D721Med (cell line): ENCODE data around the gene NUP58.

Experiments
- DNase-seq: peaks from one replicate; pipeline ENCODE4 v3.0.0; 2011; ENCODE audit warnings: low spot score; ENCODE audit not compliant: insufficient read length
- FAIRE-seq: peaks from 2 replicates; lab custom pipeline; 2011; peaks lifted over from hg19 to GRCh38; lab: Jason Lieb, UNC
- TF ChIP-seq, protein P1 (sequence below): IDR thresholded peaks from 2 replicates; pipeline ENCODE4 v1.5.1; 2012; ENCODE audit warnings: mild to moderate bottlenecking, control low read depth; ENCODE audit not compliant: insufficient read depth; ENCODE audit errors: missing control alignments

The NUP58 gene

DNA sequence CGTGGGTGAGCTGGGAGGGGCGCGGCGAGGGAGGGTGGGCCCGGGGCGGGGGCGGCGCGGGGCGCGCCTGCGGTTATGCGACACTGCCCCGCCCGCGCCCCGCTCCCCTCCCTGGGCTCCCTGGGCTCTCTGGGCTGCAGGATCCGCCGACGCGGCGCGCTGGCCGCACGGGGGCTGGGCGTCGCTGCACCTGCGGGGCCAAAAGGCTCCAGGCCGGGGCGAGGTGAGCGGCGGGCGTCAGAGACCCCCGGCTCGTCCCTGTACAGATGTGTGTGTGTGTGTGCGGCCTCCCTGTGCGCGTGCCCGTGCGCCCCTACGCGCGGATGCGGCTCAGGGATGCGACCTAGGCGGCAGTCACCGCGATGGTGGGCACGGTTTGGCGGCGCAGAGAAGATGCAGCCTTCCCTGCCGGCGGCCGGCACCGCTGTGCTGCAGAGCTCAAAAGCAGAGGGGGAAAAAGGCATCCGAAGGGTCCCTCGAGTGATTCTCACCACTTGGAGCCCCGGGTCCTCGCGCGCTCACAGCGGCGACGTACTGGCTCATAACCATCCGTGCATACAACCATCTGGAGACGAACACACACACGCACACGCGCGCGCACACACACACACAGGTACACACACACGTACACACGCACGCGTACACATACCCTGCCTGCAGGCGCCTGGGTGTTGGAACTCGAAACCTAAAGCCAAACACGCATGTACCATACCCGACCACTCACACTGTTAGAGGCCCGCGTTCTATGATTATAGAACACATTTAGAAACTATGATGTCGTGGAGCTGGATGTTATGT, 71.1 kb downstream of the NUP58 start:
- FAIRE-seq (no peak), DNase-seq (no peak)
- TF ChIP-seq, protein P1, sequence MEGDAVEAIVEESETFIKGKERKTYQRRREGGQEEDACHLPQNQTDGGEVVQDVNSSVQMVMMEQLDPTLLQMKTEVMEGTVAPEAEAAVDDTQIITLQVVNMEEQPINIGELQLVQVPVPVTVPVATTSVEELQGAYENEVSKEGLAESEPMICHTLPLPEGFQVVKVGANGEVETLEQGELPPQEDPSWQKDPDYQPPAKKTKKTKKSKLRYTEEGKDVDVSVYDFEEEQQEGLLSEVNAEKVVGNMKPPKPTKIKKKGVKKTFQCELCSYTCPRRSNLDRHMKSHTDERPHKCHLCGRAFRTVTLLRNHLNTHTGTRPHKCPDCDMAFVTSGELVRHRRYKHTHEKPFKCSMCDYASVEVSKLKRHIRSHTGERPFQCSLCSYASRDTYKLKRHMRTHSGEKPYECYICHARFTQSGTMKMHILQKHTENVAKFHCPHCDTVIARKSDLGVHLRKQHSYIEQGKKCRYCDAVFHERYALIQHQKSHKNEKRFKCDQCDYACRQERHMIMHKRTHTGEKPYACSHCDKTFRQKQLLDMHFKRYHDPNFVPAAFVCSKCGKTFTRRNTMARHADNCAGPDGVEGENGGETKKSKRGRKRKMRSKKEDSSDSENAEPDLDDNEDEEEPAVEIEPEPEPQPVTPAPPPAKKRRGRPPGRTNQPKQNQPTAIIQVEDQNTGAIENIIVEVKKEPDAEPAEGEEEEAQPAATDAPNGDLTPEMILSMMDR: no peak

DNA sequence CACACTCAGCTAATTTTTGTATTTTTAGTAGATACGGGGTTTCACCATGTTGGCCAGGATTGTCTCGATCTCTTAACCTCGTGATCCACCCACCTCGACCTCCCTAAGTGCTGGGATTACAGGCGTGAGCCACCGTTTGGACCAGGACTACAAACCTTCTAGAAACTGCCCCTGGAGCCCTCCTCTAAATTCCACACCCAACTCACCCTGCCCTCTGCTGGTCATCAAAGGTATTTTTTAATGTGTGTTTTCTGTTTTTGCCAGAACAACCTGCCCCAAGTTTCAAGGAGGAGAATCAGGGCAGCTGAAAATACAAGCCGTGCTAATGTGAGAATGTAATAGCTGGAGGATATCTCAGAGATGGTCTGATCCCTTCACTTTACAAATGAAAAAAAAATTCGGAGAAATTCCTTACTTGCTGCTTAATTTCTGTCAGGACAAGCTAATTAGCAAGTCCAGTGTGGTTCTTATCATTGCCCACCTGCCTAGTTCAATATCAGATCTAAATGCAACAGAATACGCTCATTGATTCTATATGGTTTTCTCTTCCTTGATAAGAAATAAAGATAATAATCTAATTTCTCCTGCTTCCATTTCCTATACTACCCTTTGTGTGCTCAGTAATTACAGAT, 74.4 kb downstream of the NUP58 start:
- TF ChIP-seq, protein P1: peak; percentile 64
- DNase-seq (no peak), FAIRE-seq (no peak)

DNA sequence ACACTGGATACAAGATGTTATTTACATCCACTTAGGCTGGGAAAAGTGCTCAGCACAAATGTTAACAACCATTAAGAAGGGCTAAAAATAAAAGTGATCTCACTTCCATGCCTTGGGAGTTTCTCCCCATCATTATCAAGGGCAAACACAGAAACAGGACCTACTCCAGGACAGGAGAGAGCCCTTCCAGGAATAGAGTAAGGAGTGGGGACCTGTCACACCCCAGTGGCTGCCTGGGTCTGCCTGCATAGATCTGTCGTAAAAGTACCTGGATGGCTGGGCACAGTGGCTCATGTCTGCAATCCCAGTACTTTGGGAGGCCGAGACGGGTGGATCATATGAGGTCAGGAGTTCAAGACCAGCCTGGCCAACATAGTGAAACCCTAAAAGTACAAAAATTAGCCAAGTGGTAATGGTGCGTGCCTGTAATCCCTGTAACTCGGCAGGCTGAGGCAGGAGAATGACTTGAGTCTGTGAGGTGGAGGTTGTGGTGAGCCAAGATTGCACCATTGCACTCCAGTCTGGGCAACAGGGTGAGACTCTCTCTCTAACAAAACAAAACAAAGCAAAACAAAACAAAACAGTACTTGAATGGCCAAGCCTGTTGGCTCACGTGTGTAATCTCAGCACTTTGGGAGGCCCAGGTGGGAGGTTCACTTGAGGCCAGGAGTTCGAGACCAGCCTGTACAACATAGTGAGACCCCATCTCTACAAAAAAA, 76.0 kb downstream of the NUP58 start:
- FAIRE-seq: no peak
- DNase-seq: no peak
- TF ChIP-seq, protein P1: no peak

DNA sequence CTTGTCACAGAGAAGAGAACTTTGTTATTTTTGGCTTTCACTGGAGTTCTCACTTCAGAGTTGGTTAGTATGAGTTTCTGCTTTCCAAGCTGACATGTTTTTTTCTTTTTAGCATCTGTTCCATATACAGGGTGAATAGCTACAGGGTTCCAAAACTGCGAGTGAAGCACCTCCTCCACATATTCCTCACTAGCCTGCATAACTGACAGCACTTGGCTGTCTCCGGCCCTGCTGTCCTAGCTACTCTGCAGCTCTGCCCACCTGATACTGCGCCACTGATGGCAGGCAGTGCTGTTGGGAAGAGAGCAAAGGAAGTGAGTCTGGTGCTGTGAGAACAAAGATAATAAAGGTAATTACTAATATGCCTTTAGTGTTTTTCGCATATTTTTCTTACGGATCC, 77.1 kb downstream of the NUP58 start:
- TF ChIP-seq, protein P1: no peak
- no peak for FAIRE-seq
- DNase-seq: no peak

DNA sequence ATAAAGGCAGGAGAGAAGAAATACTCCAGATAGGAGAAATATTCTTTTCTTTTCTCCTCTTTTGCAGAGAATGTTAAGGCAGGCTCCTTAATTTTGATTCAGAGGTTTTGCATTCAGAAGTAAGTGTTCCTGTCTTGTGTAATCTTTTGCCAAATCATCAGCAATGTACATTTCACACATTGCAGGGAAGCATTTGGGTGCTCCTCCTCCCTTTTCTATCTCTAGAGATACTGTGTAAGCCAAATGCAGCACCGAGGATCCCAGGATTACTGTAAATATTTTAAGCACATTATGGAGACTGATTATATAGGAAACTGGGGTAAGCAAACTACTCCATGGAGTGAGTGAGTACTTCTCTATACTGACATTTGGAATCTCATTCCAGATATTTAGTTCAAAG, 77.6 kb downstream of the NUP58 start:
- DNase-seq: no peak
- TF ChIP-seq, protein P1: no peak
- no peak for FAIRE-seq

DNA sequence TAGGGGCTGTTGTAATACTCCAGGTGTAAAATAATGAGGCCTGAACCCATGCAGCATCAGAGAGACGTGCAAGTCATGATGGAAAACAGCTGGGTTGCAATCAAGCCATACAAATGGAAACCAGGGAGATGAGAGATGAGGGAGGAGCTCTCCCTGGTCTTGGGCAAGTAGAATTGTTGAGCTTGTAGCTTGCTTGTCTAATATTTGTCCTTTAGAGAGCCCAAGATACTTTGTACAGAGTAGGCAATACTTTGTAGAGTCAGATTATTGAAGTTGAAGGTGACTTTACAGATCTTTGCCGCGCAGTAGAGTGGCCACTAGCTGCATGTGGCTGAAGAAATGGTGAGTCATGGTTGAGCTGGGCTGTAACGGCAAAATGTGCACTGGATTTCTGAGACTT, 78.7 kb downstream of the NUP58 start:
- TF ChIP-seq, protein P1: no peak
- DNase-seq (no peak), FAIRE-seq (peak; percentile 6)
